ENCODE data around the gene TMEM86B. TPM values are rescaled to one million over a fixed set of nuclear protein-coding genes. Genes with fewer than 3 reads are reported as not detected.
A peak's percentile ranks its signal among the peaks of the same experiment; 100 is the strongest.
"Not testable (repeated sequence)": the region's sequence is repeated elsewhere in the genome, so short reads cannot be mapped to it uniquely, and the experiment has no call there.

Gene TMEM86B
- total RNA-seq, 1 donor from 2014 or later: 4.8 TPM

- intact Hi-C loops (cut with DNase I): no loop called here
- no peak overlapping the region for H3K4me3 ChIP-seq
- no peaks in the 10 kb centered on the region for H3K4me1 ChIP-seq
- peaks cover 53% of the 10 kb centered on the region for H3K36me3 ChIP-seq
- ATAC-seq: no peak
- no peak overlapping the region for H3K27ac ChIP-seq
- H3K9me3 ChIP-seq: no peaks in the 10 kb centered on the region
- no peaks in the 10 kb centered on the region for H3K27me3 ChIP-seq (ENCODE audit: low read depth)
- no peak for TF ChIP-seq CTCF (IDR thresholded peaks at IDR 0.05)
- DNase-seq: no peak
These were observed 1.8 kb downstream of the TMEM86B start for GRCh38 chr19:55226788-55227187.

- Histone ChIP-seq H3K27me3 (ENCODE audit: low read depth) (no peaks in the 10 kb centered on the region), H3K27ac (no peak overlapping the region), H3K4me3 (no peak overlapping the region), H3K4me1 (no peaks in the 10 kb centered on the region), H3K36me3 (peaks cover 47% of the 10 kb centered on the region), H3K9me3 (no peaks in the 10 kb centered on the region)
- ATAC-seq (no peak), DNase-seq (no peak)
- intact Hi-C loops (cut with DNase I): no loop called here
- no peak for TF ChIP-seq CTCF (IDR thresholded peaks at IDR 0.05)
These were observed 2.3 kb downstream of the TMEM86B start for GRCh38 chr19:55226273-55226672.

- peaks cover 40% of the 10 kb centered on the region for H3K36me3 ChIP-seq
- no peak overlapping the region for H3K27ac ChIP-seq
- no peak for DNase-seq
- no peak for ATAC-seq
- no peaks in the 10 kb centered on the region for H3K27me3 ChIP-seq (ENCODE audit: low read depth)
- no peaks in the 10 kb centered on the region for H3K9me3 ChIP-seq
- no peak overlapping the region for H3K4me3 ChIP-seq
- H3K4me1 ChIP-seq: no peaks in the 10 kb centered on the region
- no peak for TF ChIP-seq CTCF (IDR thresholded peaks at IDR 0.05)
- intact Hi-C loops (cut with DNase I): no loop called here
These were observed 3.1 kb downstream of the TMEM86B start for GRCh38 chr19:55225415-55225958.

- H3K27me3 ChIP-seq (ENCODE audit: low read depth); H3K4me3 ChIP-seq; H3K27ac ChIP-seq; H3K4me1 ChIP-seq; ATAC-seq; H3K9me3 ChIP-seq; intact Hi-C loops (cut with DNase I): not testable (repeated sequence)
- H3K36me3 ChIP-seq: peaks cover 33% of the 10 kb centered on the region
- DNase-seq: peak; percentile 32
These were observed 3.7 kb downstream of the TMEM86B start for GRCh38 chr19:55224679-55225414.

- H3K9me3 ChIP-seq: no peaks in the 10 kb centered on the region
- no peaks in the 10 kb centered on the region for H3K27me3 ChIP-seq (ENCODE audit: low read depth)
- H3K27ac ChIP-seq: no peak overlapping the region
- ATAC-seq: no peak
- no peak for TF ChIP-seq CTCF (IDR thresholded peaks at IDR 0.05)
- peaks cover 26% of the 10 kb centered on the region for H3K36me3 ChIP-seq
- no peaks in the 10 kb centered on the region for H3K4me1 ChIP-seq
- intact Hi-C loops (cut with DNase I): no loop called here
- peak; percentile 28 for DNase-seq
- no peak overlapping the region for H3K4me3 ChIP-seq
These were observed 4.4 kb downstream of the TMEM86B start for GRCh38 chr19:55224038-55224665.

Measured in lower lobe of right lung (tissue), 2 donors.